Cardiac septum (tissue), 1 donor: ENCODE results near the gene ZNF592. TPM values are rescaled to one million over a fixed set of nuclear protein-coding genes. Genes with fewer than 3 reads are reported as not detected.

Experiments
- DNase-seq: peaks from one replicate; pipeline ENCODE4 v3.0.0-alpha.2; 2020; ENCODE audit warnings: low spot score
- intact Hi-C: fragments of 100-400 bp; cut with DNase I; formaldehyde crosslinking; loops from one replicate; pipeline ENCODE4 v1.14.0; 2022
- total RNA-seq: library from RNA; stranded (reverse); fragmentation: NEBNext Ultra II Directional; extraction: Animal tissue kit (Norgen Biotek cat#: 25700); gene quantifications from one replicate; pipeline ENCODE4 v1.2.1, GENCODE V29; 2021
- donor health status: DM: no; HTN: no; CAD: no.

The ZNF592 gene
- total RNA-seq, 1 donor from 2014 or later = 25.7 TPM

- DNase-seq = no peak
- intact Hi-C loops = no loop called here
Measured at GRCh38 chr15:84797212-84797611, 48.8 kb downstream of the ZNF592 start.

DNA sequence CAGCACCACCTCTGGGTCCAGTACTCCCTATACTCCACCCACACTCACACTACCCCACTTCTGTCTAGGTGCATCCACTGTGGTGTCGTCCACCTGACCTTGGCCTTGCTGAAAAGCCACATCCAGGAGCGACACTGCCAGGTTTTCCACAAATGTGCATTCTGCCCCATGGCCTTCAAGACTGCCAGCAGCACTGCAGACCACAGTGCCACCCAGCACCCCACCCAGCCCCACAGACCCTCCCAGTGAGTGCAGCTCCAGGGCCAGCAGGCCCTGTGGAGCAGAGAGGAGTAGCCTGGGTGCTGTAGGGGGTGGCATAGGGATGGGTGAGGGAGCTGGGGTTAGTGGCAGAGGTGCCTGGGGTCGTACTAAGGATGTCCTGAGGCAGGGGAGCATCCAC lies 49.4 kb downstream of the ZNF592 start:
- intact Hi-C loops = no loop called here
- DNase-seq = no peak

GRCh38 chr15:84798436-84798946 lies 50.1 kb downstream of the ZNF592 start:
- intact Hi-C loops = no loop called here
- DNase-seq = no peak

DNA sequence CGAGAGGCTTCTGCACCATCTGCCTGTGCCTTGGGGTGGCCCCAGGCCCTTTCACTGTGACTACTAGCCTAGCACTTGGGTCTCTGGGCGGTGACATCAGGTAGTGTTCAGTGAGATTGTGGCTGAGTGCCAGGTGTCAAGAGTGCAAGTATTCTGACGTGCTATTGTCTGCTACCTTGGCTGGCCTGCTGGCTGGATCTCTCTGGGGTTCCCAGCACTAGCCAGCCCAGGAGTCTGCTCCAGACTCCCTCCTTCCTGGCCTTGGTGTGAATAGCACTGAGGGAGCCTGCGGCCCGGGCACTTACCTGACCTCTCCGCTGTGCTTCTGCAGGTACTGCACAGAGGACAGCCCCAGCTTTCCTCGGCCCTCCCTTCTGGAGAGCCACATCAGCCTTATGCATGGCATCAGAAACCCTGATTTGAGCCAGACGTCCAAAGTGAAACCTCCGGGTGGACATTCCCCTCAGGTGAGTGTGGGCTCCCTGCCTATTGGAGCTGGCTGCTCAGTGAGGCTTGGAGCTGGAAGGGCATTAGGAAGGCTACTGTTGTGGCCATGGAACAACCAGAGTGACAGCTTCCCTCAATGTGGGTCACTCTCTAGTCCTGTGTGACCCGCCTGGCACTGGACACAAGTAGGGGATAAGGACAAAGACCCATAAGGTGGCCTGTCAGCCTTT lies 51.3 kb downstream of the ZNF592 start:
- no peak for DNase-seq
- intact Hi-C loops = no loop called here

- intact Hi-C loops = no loop called here
- no peak for DNase-seq
Measured at GRCh38 chr15:84800365-84800806, 52.0 kb downstream of the ZNF592 start.

DNA sequence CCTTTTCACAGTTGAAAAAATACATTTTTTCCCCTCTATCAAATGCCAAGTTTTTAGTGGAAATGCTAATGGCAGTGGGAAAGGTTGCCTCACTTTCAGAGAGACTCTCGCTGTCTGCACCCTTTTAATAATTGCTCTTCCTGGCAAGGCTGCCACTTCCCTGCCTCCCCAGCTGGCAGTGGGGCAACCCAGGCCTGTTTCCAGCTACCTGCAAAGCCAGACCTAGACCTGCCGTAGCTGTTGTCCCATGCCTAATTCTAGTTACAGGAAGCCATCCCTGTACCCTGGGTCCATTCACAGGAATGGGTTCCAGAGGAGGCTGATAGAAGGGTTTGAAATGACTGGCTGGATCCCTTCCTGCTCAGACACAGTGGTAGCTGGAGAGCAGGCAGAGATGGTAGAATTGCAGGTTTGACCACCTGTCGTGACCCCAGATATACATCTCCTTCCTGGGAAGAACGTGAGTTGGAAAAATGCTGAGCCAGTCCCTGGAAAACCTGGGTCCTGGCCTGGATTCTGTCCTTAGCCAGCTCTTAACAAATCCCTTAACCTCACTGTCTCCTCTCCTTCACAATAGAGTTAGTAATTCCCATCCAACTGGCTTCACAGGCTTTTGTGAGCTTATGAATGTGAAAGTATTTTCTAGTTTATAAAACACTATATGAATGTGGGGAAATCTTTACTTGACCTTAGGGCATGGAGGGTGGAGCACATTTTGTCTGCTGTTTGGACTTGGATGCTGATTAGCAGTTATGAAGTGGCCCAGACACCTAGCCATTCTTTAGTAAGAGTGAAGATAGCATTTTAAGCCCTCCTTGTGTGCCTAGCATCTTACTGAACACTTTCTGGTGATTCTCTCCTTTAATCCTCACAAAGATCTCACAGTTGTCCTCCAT lies 55.9 kb downstream of the ZNF592 start:
- intact Hi-C loops = no loop called here
- DNase-seq = no peak

GRCh38 chr15:84805221-84805620 lies 56.8 kb downstream of the ZNF592 start:
- intact Hi-C loops = no loop called here
- no peak for DNase-seq

GRCh38 chr15:84807228-84807627 lies 58.8 kb downstream of the ZNF592 start:
- DNase-seq = no peak
- intact Hi-C loops = no loop called here

- intact Hi-C loops = no loop called here
- DNase-seq = no peak
Measured at GRCh38 chr15:84810073-84810840, 61.9 kb downstream of the ZNF592 start.

DNA sequence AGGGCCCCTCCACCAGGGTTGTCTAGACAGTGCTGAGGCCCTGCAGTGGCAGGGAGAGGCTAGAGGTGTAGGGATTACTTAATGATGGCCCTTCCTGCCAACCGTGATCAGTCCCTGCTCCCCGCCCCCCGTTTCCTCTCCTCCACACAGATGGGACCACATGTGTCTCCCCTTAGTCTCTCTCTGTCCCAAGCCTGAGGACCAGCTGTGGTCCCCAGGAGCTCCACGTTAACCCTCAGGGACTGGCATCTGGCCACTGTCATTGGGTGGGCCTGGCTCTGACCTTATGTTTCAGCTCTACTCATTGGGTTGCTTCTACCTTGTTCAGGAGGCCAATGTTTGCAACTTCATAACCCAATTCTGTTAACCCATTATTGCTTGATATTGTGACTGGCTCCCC lies 62.8 kb downstream of the ZNF592 start:
- intact Hi-C loops = no loop called here
- DNase-seq = no peak

GRCh38 chr15:84811828-84812227 lies 63.4 kb downstream of the ZNF592 start:
- no peak for DNase-seq
- intact Hi-C loops = no loop called here

DNA sequence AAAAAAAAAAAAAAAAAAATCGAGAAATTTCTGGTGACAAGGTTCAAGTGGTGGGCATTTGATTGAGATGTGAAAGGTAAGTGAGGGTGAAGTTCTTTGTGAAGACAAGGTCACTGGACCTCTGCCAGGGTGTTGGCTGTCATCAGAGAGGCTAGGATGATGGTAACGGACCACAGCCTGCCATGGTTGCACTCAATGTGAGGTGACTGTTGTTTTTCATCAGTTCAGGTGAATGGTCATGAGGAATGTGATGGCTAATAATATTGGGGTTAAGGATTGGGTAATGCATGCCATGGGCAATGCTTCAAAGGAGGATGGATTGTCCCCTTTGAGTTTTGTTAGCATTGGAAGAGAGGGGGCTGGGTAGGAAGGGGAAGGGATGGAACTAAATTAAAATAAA lies 64.5 kb downstream of the ZNF592 start:
- DNase-seq = no peak
- intact Hi-C loops = no loop called here

DNA sequence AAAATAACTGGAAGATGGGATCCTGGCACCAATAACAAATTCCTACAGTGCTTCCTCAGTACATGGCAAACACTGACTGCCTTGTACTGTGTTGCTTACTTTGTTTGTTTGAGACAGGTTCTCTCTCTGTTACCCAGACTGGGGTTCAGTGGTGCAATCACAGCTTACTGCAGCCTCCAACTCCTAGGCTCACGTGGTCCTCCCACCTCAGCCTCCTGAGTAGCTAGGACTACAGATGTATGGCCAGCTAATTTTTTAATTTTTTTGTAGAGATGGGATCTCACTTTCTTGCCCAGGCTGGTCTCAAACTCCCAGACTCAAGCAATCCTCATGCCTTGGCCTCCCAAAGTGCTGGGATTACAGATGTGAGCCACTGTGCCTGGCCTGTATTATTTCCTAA lies 65.0 kb downstream of the ZNF592 start:
- intact Hi-C loops = no loop called here
- no peak for DNase-seq

- intact Hi-C loops = no loop called here
- no peak for DNase-seq
Measured at GRCh38 chr15:84813931-84814330, 65.5 kb downstream of the ZNF592 start.

GRCh38 chr15:84814916-84815315 lies 66.5 kb downstream of the ZNF592 start:
- intact Hi-C loops = loop anchor here (5.0 kb wide), 2 partner anchors 158 to 213 kb away; partner anchors contain the start of genes NMB and ZSCAN2
- no peak for DNase-seq

- intact Hi-C loops = loop anchor here (2.0 to 5.0 kb wide), 3 partner anchors 68 to 215 kb away; partner anchors contain the start of genes NMB, ZNF592 and ZSCAN2
- peak; percentile 90 for DNase-seq
Measured at GRCh38 chr15:84816694-84817465, 68.5 kb downstream of the ZNF592 start, which contains the start of gene ALPK3. ALPK3 (plus strand) TSS chr15:84817356; CDS start chr15:84817453, 97 bp downstream.

DNA sequence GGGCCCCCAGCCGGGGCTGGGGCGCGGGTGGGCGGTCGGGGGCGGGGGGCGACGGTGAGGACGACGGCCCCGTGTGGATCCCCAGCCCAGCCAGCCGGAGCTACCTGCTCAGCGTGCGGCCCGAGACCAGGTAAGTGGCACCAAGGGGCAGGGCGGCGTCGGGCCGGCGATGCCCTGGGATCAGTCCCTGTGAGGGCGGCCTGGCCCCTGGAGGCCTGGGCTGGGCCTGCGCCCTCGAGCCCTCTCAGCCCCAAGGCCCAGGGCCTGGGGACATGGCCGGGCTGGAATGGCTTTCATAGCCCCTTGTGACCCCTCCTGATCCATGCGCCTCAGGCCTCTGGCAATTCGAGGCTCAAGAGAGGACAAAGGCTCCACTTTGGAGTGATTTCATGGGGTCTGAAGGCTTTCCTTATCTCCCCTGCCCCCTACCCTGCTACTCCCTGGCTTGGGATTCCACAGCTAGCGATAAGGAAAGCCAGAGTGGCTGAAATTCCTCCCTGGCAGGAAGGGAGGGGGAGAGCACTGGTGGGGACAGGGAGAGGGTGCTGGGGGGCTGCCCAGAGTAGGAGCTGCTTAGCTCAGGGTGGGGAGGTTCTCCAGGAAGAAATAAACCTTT lies 69.2 kb downstream of the ZNF592 start:
- intact Hi-C loops = loop anchor here (2.0 to 5.0 kb wide), 4 partner anchors 23 to 215 kb away; partner anchors contain the start of genes NMB, ZNF592 and ZSCAN2

More for the DNA sequence above, 69.2 kb downstream of the ZNF592 start:
- DNase-seq = no peak
